Activated T-cell treated with anti-CD3 and anti-CD28 coated beads, Interleukin-2, amount 50 U/mL, for 1 hour (primary cell): ENCODE results near the gene PHIP.
"Not testable (repeated sequence)": the region's sequence is repeated elsewhere in the genome, so short reads cannot be mapped to it uniquely, and the experiment has no call there.

Source experiments
- DNase-seq: peaks from one replicate; pipeline ENCODE4 v3.0.0-alpha.2; 2020

Gene PHIP

GRCh38 chr6:79078075-79078969, at the start of gene PHIP:
Gene PHIP, minus strand, starts transcription at chr6:79078254. Its CDS starts 186 bp downstream, at chr6:79078068.
- peak; percentile 93 for DNase-seq

GRCh38 chr6:79127660-79128059, 49.6 kb upstream of the PHIP start:
- DNase-seq, result no peak

GRCh38 chr6:79119217-79119616, 41.2 kb upstream of the PHIP start:
- DNase-seq, result no peak

- no peak for DNase-seq
These were observed 39.7 kb upstream of the PHIP start for GRCh38 chr6:79117752-79118151.

- DNase-seq, result no peak
These were observed 37.6 kb upstream of the PHIP start for GRCh38 chr6:79115553-79116182.

GRCh38 chr6:79111549-79111948, 33.5 kb upstream of the PHIP start:
- DNase-seq, result no peak

- DNase-seq, result no peak
These were observed 23.1 kb upstream of the PHIP start for GRCh38 chr6:79101164-79101563.

- DNase-seq, result no peak
These were observed 22.2 kb upstream of the PHIP start for GRCh38 chr6:79100304-79100703.

- no peak for DNase-seq
These were observed 16.9 kb upstream of the PHIP start for GRCh38 chr6:79094938-79095337.

- DNase-seq, result not testable (repeated sequence)
These were observed 13.7 kb upstream of the PHIP start for GRCh38 chr6:79091801-79092200.

- no peak for DNase-seq
These were observed 11.7 kb upstream of the PHIP start for GRCh38 chr6:79089552-79090404.

- DNase-seq, result no peak
These were observed 6.6 kb upstream of the PHIP start for GRCh38 chr6:79084693-79085092.

- DNase-seq, result no peak
These were observed 4.2 kb upstream of the PHIP start for GRCh38 chr6:79082304-79082703.

- no peak for DNase-seq
These were observed 3.6 kb upstream of the PHIP start for GRCh38 chr6:79081663-79082062.

- no peak for DNase-seq
These were observed 1.5 kb upstream of the PHIP start for GRCh38 chr6:79079561-79080041.

- no peak for DNase-seq
These were observed 359 bp downstream of the PHIP start for GRCh38 chr6:79077715-79078074.

GRCh38 chr6:79076782-79077641, 1.0 kb downstream of the PHIP start:
- peak; percentile 94 for DNase-seq

GRCh38 chr6:79076160-79076559, 1.9 kb downstream of the PHIP start:
- DNase-seq, result no peak

- DNase-seq, result no peak
These were observed 4.2 kb downstream of the PHIP start for GRCh38 chr6:79073888-79074287.

- DNase-seq, result no peak
These were observed 5.3 kb downstream of the PHIP start for GRCh38 chr6:79072640-79073181.

GRCh38 chr6:79071547-79071946, 6.5 kb downstream of the PHIP start:
- DNase-seq, result no peak
